ENCODE measurements around the gene OR13C3.
"Not testable (repeated sequence)": the region's sequence is repeated elsewhere in the genome, so short reads cannot be mapped to it uniquely, and the experiment has no call there.

Gene OR13C3

DNA sequence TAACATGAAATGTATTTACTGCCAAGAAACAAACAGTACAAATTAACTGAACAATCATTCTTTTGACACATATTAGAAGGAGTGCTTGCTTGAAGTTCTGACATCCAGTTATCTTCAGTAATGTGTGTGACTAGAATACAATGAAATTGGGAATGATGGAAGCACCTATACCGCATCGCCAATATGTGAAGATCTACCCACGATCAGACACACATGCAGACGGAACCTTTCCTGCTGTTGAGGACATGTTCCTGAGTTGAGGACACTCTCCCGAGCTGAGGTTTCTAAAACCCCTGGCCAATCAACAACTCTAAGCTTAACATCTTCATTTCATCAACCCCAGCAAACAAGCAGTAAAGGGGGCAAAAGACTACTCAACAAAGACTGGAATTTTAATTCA lies at the start of gene OR13C3:
Gene OR13C3 (minus strand): TSS at position 101 of the 400 bp plus-strand sequence. CDS start 133 bp downstream, outside the sequence.
- DNase-seq: no peak

GRCh38 chr9:104580562-104580961 lies 43.9 kb upstream of the OR13C3 start:
- no peak for DNase-seq

GRCh38 chr9:104577263-104577662 lies 40.6 kb upstream of the OR13C3 start:
- DNase-seq: no peak

DNA sequence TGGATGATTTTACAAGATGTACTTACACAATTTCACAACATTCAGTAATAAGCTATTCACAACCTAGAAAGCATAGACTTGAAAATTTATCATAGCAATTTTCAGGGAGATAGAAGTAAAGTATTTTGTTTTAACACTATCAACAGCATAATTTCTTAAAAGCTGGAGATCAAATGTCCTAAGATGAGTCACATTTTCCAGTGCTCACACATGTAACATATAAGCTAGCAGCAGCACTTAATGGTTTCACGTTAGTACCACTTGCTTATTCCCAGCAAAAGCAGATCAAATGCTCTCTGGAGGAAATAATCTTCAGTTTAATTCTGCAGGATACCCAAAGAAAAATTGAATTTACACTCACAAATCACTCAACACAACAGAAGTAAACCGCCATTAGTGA lies 38.8 kb upstream of the OR13C3 start:
- no peak for DNase-seq

GRCh38 chr9:104572612-104573011 lies 36.0 kb upstream of the OR13C3 start:
- no peak for DNase-seq

- DNase-seq: no peak
These were observed 32.2 kb upstream of the OR13C3 start, which contains the start of gene OR13C8 for GRCh38 chr9:104568868-104569267. TSS of gene OR13C8 (plus strand) at chr9:104569168. CDS start at chr9:104569168, 0 bp downstream.

DNA sequence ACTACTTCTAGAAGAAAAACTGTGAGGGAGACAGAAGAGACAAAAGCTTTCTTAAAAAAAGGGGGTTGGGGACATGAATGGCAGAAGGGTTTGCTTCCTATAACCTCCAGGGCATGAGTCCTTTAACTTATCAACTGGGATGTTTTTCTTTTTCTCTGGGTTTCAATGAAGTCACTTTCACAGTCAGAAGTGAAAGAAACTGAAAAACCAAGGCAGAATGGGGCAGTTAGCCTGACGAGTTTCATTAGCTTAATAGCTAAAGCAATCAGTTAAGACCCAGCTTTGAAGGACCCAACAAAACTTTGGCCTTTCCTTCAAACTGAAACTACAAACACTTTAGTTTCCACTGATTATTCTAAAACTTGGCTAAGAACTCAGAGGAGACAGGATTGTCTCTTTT lies 27.7 kb upstream of the OR13C3 start:
- no peak for DNase-seq

DNA sequence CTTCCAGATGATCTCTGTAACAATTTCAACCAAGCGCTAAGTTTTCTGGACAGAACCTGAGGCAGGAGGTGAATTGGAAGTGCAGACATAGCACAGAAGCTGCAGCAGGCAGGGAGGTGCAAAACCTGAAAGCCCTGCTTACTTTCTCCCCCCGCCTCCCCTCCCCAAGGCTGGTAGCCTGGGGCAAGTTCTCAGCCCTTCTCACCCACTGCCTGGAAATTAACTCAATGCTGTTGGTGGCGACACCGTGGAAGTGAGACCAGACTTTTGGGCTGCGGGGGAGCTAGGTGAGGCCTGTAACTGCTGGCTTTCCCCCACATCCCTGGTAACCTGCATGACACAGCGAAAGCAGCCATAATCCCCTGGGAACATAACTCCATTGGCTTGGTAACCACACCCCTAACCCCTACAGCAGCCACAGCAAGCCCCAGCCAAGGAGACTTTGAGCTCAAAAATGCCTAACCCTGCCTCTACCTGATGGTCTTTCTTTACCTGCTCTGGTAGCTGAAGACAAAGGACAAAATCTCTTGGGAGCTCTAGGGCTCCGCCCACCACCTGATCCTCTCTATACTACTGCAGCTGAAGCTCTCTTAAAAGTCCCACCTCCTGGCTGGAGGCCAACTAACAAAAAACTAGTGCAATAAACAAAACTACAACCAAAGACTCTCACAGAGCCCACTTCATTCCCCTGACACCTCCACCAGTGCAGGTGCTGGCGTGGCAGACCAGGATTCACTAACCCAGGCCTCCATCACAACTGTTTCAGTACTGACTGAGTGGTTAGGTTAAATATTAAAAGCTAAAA lies 20.4 kb upstream of the OR13C3 start:
- DNase-seq: no peak

- no peak for DNase-seq
These were observed 18.9 kb upstream of the OR13C3 start for GRCh38 chr9:104555521-104555920.

DNA sequence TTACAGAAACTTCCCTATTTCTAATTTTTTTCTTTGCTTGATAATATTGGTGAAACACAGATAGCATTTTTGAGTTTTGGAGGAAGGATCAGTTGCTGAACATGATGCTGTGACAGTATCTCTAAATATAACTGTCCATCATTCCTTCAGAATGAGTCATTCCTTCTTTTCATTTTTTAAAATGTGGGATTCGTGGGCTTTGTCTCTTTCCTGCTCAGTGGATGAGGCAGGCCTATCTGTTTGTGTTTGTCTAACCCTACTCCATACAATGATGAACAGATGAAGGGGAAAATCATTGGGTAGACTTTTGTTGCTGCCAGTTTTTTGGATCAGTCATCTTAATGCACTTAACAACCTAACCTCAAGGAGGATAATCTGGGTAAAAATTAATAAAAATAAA lies 16.6 kb upstream of the OR13C3 start:
- no peak for DNase-seq

- DNase-seq: no peak
These were observed 8.0 kb upstream of the OR13C3 start for GRCh38 chr9:104544644-104545043.

DNA sequence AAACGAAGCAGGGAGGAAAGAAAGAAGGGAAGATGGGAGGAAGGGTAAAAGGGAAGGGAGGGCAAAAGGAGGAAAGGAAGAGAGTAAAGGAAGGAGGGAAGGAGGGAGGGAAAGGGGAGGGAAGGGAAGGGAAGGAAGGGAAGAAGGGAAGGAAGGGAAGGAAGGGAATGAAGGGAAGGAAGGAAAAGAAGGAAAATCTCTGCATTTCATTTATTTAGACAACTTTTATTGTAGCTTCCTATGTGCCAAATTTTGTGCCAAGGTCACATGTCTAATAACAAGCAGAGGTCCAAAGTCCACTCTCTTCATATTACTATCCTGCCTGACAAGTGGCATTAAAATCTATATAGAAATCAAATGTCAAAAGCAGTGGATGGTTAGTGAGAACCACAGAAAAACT lies 2.6 kb upstream of the OR13C3 start:
- no peak for DNase-seq

- DNase-seq: no peak
These were observed 9.5 kb downstream of the OR13C3 start, which contains the start of gene OR13C4 for GRCh38 chr9:104527109-104527508. TSS of gene OR13C4 (minus strand) at chr9:104527209. CDS start at chr9:104527209, 0 bp downstream.

DNA sequence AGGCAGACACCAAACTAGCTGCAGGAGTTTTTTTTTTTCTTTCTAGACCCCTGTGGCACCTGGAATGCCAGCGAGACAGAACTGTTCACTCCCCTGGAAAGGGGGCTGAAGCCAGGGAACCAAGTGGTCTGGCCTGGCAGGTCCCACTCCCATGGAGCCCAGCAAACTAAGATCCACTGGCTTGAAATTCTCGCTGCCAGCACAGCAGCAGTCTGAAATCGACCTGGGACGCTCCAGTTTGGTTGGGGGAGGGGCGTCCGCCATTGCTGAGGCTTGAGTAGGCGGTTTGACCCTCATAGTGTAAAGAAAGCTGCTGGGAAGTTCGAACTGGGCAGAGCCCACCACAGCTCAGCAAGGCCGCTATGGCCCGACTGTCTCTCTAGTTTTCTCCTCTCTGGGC lies 16.4 kb downstream of the OR13C3 start:
- not testable (repeated sequence) for DNase-seq

- no peak for DNase-seq
These were observed 21.8 kb downstream of the OR13C3 start for GRCh38 chr9:104514901-104515300.

DNA sequence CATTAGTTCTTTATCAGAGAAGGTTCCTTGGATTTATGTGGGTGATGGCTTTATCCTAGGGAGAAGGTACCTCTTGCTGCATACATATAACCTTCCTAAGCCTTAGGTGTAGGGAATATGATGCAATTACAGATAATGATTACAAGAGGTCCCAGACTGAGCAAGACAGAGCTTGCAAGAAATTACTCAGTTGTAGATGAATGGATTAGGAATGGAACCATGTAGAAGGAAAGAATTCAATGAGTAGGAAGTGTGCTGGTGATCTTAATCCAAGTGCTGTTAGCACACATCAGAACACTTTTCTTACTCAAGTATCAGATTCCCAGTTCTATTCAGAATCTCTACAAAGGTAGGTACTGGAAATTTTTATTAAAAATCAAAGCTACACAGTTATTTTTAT lies 30.1 kb downstream of the OR13C3 start:
- no peak for DNase-seq

DNA sequence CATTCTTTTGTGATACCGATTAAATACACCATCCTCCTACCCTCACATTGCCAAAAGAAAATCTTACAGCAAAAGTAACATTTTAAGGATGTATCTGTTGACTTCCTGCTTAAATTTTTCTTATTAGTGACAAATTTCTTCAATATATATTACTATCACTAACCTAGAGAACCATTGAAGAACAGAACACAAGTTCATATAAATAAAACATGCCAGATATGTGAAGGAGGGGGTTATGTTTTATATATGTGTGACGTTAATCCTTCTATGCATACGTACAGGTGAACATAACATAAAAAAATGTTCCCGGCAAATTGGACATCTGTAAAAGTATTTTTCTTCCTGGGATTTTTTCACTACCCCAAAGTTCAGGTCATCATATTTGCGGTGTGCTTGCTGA lies 32.7 kb downstream of the OR13C3 start, which contains the start of gene OR13F1:
Gene OR13F1 (plus strand): TSS at position 301 of the 400 bp plus-strand sequence. CDS start 0 bp downstream, at position 301.
- DNase-seq: no peak

DNA sequence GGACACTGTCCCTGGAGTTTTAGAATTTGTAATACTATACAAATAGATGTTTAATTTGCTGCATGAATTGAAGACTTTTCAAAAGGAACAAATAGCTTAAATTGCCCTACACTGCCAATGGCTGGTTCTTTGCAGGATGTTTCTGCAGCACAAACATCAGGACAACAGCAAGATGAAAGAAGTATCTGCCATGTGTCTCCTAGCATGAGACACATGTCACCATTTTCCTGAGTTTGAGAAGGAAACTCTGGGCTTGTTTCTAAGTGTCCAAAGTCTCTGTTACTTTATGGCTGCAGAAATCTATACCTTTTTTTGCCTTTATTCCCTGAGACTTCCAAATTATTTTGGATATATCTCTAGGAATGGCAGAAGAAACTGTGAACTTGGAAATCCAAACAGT lies 33.2 kb downstream of the OR13C3 start:
- no peak for DNase-seq

DNA sequence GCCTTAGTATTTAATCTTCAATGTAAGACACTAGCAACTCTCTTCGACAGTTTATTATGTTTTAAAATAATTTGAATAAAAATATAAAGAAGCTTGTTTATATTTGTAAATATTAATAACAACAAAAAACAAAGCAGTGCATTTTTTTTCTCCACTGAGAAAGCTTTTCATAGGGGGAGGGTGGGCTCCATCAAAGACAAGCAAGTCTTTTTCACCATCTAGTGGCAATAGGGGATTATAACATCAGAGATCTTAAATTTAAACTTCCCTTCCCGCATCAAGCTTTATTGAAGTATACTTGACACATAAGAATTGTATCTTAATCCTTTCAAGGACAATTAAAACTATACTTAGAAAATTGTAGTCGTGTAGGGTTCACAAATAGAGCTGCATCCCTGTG lies 41.8 kb downstream of the OR13C3 start:
- DNase-seq: no peak
